HG03196 (cell line): ENCODE data around the gene EPHB1.
"Not testable (repeated sequence)": the region's sequence is repeated elsewhere in the genome, so short reads cannot be mapped to it uniquely, and the experiment has no call there.

Experiments
- ATAC-seq: cut with Tn5 transposase; IDR thresholded peaks from one replicate; pipeline ENCODE4 v1.9.1; 2021; ENCODE audit not compliant: unreplicated experiment

Gene EPHB1

GRCh38 chr3:135034291-135034768 lies 239.3 kb downstream of the EPHB1 start:
- no peak for ATAC-seq

GRCh38 chr3:135034891-135035440 lies 239.9 kb downstream of the EPHB1 start:
- ATAC-seq, result no peak

- ATAC-seq, result no peak
Measured at GRCh38 chr3:135038186-135038585, 243.1 kb downstream of the EPHB1 start.

DNA sequence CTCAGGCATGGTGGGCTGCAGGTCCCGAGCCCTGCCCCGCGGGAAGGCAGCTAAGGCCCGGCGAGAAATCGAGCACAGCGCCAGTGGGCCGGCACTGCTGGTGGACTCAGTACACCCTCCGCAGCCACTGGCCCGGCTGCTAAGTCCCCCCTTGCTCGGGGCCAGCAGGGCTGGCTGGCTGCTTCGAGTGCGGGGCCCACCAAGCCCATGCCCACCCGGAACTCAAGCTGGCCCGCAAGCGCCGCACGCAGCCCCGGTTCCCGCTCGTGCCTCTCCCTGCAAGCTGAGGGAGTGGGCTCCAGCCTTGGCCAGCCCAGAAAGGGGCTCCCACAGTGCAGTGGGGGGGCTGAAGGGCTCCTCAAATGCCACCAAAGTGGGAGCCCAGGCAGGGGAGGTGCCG lies 244.5 kb downstream of the EPHB1 start:
- ATAC-seq, result not testable (repeated sequence)

GRCh38 chr3:135040321-135041240 lies 245.5 kb downstream of the EPHB1 start:
- ATAC-seq, result no peak

DNA sequence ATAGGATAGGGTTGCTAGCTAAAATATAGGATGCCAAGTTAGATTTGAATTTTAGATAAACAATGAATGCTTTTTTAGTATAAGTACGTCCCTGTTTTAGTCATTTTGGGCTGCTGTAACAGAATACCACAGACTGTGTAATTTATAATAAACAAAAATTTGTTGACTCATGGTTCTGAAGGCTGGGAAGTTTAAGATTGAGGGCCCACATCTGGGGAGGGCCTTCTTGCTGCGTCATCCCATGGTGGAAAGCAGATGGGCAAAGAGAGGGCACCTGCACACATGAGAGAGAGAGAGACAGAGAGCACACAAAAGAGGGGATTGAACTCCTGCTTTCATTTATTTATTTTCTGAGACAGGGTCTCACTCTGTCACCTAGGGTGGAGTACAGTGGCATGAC lies 246.5 kb downstream of the EPHB1 start:
- no peak for ATAC-seq

DNA sequence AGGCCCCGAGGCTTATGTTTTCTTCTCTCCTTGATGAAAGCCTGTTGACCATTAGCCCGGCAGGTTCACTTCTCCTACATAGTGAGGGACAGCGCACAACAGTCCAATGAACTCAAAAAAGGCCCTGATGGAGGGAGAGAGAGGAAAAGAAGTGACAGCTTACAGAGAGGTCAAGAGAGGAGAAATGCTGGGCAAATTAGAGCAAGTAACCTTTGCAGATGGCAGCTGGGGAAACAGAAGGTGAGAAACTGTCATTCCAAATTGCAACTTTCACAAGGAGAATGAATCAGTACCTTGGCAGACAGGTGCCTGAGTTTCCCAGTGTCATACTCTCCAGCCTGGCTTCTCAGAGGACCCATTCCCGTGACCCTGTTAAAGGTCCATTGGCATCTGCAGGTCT lies 252.0 kb downstream of the EPHB1 start:
- ATAC-seq, result no peak

- ATAC-seq, result no peak
Measured at GRCh38 chr3:135050536-135050935, 255.5 kb downstream of the EPHB1 start.

DNA sequence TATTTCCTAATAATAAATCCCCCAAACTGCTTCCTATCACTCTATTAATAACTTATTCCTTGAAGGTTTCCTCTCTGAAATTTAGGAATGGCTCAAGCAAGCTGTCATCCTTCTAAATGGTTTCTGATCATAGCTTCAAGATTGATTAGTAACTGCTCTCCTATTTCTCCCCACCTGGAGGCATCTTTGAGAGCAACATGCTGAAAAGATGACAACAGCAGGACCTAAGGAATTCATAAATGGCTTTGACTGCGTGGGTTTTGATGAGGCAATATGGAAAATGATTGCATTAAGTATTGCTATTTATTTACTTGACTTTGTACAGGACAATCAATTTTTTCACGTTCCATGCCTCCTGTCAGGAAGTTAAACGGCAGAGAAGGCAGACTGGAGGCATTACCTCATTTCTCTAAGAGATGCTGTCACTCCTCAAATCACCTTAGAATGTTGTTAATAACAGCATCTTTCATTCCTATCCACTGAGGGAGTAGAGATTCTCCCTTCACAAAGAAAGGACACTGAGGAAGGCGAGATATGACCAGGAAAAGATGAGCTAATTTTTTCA lies 256.4 kb downstream of the EPHB1 start:
- ATAC-seq, result no peak

DNA sequence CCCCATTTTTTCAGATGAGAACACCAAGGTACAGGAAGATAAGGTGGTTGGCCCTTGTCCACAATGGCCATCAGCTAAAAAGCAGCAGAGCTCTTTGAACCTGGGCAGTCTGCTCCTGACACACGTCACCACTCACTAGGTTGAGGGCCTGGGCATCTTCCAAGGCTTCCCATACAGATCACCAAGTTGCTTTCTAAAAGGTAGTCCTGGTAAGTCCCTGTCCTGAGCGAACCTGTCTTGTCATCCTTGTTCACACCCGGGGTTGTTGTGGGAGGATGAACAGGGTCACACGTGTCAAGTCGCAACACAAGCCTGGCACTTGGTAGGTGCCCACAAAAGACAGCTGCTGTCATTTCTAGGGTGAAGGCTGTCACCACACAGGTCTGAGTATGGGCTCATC lies 260.4 kb downstream of the EPHB1 start:
- ATAC-seq, result no peak

DNA sequence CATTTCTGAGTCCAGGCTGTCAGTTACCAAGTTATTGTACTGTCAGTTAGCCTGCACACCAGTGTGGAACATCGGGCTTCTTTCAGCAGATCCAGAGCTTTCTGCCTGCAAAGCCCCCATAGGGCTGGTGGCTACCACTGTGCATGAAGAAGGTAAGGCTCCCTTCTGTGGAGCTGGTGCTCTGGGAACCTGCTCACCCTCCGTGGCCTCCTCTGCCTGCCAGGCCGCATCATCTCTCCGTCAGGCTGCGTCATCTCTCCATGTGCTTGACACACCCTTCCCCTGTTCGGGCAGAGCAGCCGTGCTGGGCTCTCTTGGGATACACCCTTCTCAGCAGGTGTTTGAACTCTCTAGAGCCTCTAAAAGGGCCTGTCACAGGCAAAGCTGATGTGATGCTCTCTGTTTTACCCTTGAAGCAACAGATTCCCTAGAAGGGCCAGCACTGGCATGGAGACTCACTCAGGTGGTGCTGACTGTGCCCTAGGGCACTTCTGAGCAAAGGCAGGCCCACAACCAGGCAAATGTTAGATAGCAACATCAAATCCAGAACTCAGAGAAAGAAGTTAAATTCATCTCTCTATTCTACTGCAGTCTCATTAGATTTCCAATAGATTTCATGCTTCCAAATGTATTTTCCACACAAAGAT lies 261.1 kb downstream of the EPHB1 start:
- no peak for ATAC-seq

DNA sequence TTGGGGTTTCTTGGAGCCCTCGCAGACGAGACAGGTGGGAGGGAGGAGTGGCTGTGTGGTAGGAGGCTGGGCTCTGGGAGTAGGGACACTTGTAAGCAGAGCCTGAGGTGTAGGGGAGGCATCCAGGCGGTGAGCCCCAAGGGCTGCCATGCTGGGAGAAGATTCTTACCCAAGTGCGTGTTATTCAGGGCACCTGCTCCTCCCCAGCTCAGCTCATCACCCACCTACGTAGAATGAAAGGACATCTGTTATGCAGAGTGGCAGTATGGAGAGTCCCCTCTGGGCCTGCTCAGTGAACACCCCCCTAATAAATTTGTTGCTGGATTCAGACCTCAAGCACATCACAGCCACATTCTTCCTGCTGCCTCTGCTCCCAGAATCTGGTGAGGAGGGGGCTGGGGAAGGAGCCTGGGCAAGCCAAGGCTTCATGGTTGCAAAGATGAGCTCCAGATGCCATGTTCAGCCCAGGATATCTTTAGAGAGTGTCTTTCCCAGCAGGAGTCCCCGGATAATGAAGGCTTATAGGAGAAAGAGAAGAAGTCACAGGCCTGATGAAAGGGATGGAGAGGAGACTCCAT lies 261.8 kb downstream of the EPHB1 start:
- ATAC-seq, result no peak

DNA sequence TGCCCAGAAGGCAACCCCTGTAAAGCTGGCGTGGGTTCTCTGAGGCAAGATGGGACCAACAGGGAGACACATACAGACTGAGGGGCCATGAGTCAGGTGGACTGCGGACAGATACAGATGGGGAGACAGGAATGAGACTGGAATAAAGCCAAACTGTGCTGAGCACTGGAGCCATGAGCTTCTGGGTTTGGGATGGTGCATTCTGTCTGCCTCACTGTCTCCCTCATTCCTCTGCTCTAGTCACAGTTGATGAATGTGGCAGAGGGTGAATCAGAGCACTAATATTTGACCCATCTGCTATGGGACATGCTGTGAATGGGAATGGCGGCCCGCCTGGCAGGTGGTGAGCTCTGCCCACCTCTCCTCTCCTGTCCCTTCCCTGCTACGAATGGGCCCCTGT lies 262.9 kb downstream of the EPHB1 start:
- no peak for ATAC-seq

GRCh38 chr3:135059580-135059979 lies 264.5 kb downstream of the EPHB1 start:
- no peak for ATAC-seq

DNA sequence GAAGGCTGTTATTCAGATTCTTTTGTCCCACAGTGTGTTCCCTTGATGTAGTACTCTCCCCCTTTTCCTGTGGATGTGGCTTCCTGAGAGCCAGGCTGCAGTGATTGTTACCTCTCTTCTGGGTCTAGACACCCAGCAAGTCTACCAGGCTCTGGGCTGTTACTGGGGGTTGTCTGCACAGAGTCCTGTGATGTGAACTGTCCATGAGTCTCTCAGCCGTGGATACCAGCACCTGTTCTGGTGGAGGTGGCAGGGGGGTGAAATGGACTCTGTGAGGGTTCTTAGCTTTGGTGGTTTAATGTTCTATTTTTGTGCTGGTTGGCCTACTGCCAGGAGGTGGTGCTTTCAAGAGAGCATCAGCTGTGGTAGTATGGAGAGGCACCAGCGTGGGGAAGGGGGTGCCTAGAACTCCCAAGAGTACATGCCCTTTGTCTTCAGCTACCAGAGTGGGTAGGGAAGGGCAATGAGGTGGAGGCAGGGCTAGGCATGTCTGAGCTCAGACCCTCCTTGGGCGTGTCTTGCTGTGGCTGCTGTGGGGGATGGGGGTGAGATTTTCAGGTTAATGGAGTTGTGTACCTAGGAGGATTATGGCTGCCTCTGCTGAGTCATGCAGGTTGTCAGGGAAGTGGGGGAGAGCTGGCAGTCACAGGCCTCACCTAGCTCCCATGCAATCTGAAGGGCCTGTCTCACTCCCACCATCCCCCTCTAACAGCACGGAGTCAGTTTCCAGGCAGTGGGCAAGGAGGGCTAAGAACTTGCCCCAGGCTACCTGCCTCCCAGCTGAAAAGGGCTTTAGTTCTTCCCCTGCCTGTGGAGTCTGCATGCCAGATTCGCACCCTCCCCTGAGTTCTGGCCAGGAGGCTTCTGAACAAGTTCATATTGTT lies 272.0 kb downstream of the EPHB1 start:
- not testable (repeated sequence) for ATAC-seq

GRCh38 chr3:135068011-135068410 lies 273.0 kb downstream of the EPHB1 start:
- no peak for ATAC-seq

GRCh38 chr3:135069406-135069805 lies 274.3 kb downstream of the EPHB1 start:
- no peak for ATAC-seq

GRCh38 chr3:135071483-135071882 lies 276.4 kb downstream of the EPHB1 start:
- no peak for ATAC-seq

DNA sequence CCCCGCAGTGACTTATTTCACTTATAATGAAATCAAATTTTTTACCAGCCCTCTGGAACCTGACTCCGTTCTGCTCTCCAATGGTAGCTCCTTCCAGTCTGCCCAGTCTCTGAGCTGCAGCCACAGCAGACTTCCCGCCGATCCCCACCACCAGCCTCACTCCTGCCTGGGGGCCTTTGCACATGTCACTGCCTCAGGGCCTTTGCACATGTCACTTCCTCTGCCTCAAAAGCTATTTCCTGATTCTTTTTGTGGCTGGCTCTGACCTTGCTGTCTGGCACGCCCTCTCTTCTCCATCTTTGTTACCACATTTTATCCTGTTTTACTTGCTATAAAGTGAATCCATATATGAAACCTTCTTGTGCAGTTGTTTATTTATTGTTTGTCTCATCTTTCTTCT lies 277.4 kb downstream of the EPHB1 start:
- ATAC-seq, result no peak

GRCh38 chr3:135075157-135075556 lies 280.1 kb downstream of the EPHB1 start:
- ATAC-seq, result no peak
